ENCODE measurements around the gene DMBT1. TPM values are rescaled to one million over a fixed set of nuclear protein-coding genes. Genes with fewer than 3 reads are reported as not detected.

DMBT1 gene
- total and polyA plus RNA-seq, 8 donors: 0.23 to 24.4 (median 1.6) TPM

DNA sequence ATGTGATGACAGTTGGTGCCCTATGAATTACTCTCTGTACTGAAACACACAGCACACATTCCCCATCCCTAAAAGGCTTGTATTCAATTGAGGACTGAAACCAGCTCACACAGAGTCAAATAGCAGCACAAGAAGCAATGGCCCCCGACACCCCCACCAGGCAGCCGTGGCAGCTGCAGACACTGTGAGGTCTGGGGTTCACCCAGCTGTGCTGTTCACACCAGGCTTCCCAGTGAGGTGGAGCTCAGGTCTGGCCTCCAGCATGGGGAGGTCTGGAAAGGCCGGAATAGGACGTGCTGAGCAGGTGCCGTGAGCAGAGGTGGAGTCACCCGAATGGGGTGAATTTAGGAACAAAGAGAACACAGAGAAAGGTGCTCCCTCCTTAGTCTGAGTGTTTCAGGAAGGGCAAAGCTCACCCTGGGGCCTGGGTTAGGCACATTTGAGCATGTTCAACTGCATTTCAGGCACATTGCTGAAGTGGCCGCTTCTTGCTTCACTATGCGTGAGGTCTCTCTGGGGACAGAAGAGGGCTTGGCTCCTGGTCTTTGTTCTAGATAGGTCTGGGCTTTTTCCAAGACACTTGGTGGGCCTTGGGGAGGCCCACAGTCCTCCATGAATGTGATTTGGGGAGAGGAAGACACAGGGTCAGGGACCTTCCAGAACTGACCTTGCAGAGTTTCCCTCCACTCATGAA is 97.9 kb downstream of the DMBT1 start:
- peak; percentile 60 to 78 (median 70) for ATAC-seq
- TF ChIP-seq, protein P1, sequence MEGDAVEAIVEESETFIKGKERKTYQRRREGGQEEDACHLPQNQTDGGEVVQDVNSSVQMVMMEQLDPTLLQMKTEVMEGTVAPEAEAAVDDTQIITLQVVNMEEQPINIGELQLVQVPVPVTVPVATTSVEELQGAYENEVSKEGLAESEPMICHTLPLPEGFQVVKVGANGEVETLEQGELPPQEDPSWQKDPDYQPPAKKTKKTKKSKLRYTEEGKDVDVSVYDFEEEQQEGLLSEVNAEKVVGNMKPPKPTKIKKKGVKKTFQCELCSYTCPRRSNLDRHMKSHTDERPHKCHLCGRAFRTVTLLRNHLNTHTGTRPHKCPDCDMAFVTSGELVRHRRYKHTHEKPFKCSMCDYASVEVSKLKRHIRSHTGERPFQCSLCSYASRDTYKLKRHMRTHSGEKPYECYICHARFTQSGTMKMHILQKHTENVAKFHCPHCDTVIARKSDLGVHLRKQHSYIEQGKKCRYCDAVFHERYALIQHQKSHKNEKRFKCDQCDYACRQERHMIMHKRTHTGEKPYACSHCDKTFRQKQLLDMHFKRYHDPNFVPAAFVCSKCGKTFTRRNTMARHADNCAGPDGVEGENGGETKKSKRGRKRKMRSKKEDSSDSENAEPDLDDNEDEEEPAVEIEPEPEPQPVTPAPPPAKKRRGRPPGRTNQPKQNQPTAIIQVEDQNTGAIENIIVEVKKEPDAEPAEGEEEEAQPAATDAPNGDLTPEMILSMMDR (IDR thresholded peaks at IDR 0.05): no peak
- peak in 1 of 6 donors; percentile 42 for DNase-seq
- Histone ChIP-seq H3K27me3 (no peaks in the 10 kb centered on the region), H3K9me3 (no peaks in the 10 kb centered on the region), H3K27ac (no peak overlapping the region), H3K4me3 (no peak overlapping the region), H3K36me3 (no peaks in the 10 kb centered on the region), H3K4me1 (peaks cover 4 to 8% (median 7%) of the 10 kb centered on the region in 3 donors)
- no peak for FAIRE-seq
- intact Hi-C loops (cut with DNase I): no loop called here
- WGBS, 2 donors: 49 to 67% methylated on average over 8 of the region's 8 CpGs

DNA sequence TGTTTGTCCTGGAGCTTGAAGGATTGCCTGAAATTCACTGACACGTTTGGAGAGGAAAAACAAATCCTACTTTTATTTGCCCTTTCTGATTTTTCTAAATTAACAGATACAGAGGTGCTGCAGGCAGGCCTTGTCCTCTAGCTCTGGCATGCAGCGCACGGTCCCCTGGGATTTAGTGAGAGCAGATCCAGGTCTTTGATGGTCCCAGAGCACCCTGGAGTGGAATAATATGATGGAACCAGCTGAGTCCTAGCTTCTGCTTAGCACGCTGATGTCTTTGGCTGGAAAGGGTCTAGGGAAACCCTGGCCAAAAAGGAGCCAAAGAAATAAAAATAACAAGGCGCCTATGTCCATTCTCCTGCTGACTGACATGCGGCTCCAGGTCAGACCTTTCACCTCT is 98.6 kb downstream of the DMBT1 start:
- Histone ChIP-seq H3K27me3 (no peaks in the 10 kb centered on the region), H3K4me3 (no peak overlapping the region), H3K27ac (no peak overlapping the region), H3K9me3 (no peaks in the 10 kb centered on the region), H3K36me3 (no peaks in the 10 kb centered on the region), H3K4me1 (peaks cover 4 to 7% (median 5%) of the 10 kb centered on the region in 3 donors)
- ATAC-seq: no peak
- FAIRE-seq: no peak
- intact Hi-C loops (cut with DNase I): no loop called here
- no peak for DNase-seq
- 85% methylated on average over 6 of the region's 6 CpGs for WGBS, 2 donors
- TF ChIP-seq, protein P1 (IDR thresholded peaks at IDR 0.05): no peak

DNA sequence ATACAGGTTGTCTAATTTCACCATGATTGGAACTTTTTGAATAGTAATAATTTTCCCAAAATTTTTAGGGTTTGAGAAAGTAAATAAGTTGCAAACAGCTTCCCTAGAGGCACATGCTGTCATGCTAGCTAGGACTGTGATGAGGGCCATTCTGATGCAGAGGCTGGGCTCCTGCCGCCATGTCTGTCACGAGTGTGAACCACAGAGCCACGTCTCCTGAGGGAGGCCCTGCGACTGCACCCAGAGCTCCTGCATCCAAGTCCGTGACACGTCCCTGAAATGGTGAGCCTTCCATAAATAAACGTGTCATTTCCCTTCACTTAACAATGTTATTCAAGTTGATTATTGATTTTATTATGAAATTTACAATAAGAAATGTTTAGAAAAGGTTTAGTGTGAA is 99.1 kb downstream of the DMBT1 start:
- intact Hi-C loops (cut with DNase I): loop anchor here in 1 of 3 donors (2.0 kb wide), 1 partner anchor 19 kb away; no protein-coding TSS in a partner anchor

DNA sequence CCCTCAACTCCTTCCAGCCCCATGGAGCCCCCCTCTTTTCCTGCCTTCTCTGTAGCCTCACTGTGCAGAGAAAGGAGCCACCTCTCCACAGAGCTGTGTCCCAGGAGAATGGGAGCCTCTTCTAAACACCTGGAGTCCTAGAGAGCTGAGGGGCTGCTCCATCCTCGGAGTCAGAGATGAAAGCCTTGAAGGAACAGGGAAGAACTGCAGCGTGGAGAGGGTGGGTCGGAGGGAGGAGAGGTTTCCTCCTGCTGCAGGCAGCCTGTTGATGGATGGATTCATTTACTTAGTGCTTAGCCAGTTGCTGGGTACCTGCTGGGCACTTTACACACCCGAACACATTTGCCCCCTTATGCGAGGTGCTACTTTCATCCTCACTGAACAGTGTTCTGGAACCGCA is 100.1 kb downstream of the DMBT1 start:
- WGBS, 2 donors: 77 to 89% methylated on average over 6 of the region's 6 CpGs
- no peaks in the 10 kb centered on the region for H3K27me3 ChIP-seq
- TF ChIP-seq, protein P1 (IDR thresholded peaks at IDR 0.05): no peak
- ATAC-seq (no peak), DNase-seq (no peak), FAIRE-seq (no peak)
- H3K27ac ChIP-seq: no peak overlapping the region
- intact Hi-C loops (cut with DNase I): loop anchor here in 1 of 3 donors (2.0 kb wide), 1 partner anchor 18 kb away; no protein-coding TSS in a partner anchor
- no peak overlapping the region for H3K4me3 ChIP-seq
- H3K4me1 ChIP-seq: peaks cover 4 to 7% (median 5%) of the 10 kb centered on the region in 3 donors
- H3K36me3 ChIP-seq: no peaks in the 10 kb centered on the region
- no peaks in the 10 kb centered on the region for H3K9me3 ChIP-seq

More for the DNA sequence above, 99.1 kb downstream of the DMBT1 start:
- Histone ChIP-seq H3K36me3 (no peaks in the 10 kb centered on the region), H3K27ac (no peak overlapping the region), H3K4me3 (no peak overlapping the region), H3K4me1 (peaks cover 4 to 7% (median 5%) of the 10 kb centered on the region in 3 donors), H3K27me3 (no peaks in the 10 kb centered on the region), H3K9me3 (no peaks in the 10 kb centered on the region)
- no peak for DNase-seq
- no peak for FAIRE-seq
- TF ChIP-seq, protein P1 (IDR thresholded peaks at IDR 0.05): no peak
- 82 to 85% methylated on average over 7 of the region's 7 CpGs for WGBS, 2 donors
- ATAC-seq: no peak

DNA sequence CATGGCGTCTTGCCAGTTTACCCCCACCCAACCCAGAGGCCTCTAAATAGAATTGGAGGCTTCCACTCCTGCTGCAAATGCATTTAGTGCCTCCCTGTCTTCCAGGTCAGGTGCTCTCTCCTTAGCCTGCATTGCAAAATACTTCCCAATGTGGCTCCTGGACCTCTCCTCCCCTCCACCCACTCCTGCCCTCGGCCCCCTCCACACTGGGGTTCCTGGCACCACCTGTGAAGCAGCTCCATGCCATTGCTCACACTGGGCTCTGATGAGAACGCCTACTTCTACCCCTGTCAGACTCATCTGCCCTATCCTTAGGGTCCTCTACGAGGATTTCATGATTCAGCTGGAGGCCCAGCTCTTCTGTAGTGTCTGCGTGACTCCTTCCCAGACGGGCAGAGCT is 101.7 kb downstream of the DMBT1 start:
- no peaks in the 10 kb centered on the region for H3K27me3 ChIP-seq
- no peak overlapping the region for H3K4me3 ChIP-seq
- peaks cover 4 to 7% (median 5%) of the 10 kb centered on the region in 3 donors for H3K4me1 ChIP-seq
- no peak overlapping the region for H3K27ac ChIP-seq
- no peak for FAIRE-seq
- WGBS, 2 donors: 64 to 70% methylated on average over 6 of the region's 6 CpGs
- intact Hi-C loops (cut with DNase I): no loop called here
- no peaks in the 10 kb centered on the region for H3K36me3 ChIP-seq
- no peak for ATAC-seq
- TF ChIP-seq, protein P1 (IDR thresholded peaks at IDR 0.05): no peak
- no peaks in the 10 kb centered on the region for H3K9me3 ChIP-seq
- DNase-seq: no peak
